ENCODE measurements around the gene FOXN4. TPM values are rescaled to one million over a fixed set of nuclear protein-coding genes. Genes with fewer than 3 reads are reported as not detected.

The FOXN4 gene
- total and polyA plus RNA-seq, 2 of the 13 experiments (the other 11 are each of a cell fraction or from before 2014, with no cell fraction given), result 0.11 TPM; not detected in 1

DNA sequence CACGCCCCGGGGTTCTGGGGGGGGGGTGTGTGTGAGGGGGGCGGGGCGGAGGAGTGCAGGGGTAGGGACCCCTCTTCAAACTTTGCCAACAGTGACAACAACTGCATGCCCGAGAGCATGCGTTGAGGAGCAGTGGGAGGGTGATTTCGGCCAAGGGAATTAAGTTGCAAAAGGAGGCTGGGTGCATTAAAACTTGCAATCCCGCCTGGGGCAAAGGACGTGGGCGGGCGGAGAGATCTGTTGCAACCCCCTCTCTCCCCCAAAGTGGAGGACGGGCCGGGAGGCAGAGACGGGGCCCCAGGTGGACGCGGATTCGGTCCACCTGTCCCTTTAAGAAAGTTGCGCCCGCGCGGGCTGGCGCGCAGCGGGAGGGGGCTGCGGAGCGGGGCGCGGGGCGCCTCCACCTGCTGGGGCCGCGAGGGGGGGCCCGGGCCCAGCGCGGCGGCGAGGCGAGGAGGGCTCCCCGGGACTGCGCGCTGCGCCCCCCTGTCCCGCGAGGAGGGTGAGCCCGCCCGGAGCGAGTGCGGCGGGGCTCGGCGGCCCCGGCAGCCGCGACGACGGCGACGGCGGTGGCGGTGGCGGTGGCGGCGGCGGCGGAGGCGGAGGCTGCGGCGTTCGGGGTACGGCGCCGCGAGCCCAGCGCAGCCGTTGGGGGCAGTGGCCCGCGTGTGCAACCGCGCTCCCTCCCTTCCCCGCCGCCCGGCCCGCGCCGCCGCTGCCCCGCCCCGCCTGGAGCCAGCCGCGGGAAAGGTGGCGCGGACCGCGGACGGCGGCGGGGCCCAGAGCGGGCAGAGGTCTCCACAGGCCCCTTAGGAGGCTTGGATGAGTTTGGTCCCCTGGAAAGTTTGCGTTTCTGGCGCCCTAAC lies 530 bp upstream of the FOXN4 start:
- CTCF ChIA-PET (ENCODE audit: low intra/inter-chr PET ratio, low total read pairs), result no interaction called here
- 2% methylated on average over 10 of the region's 99 CpGs for whole genome bisulfite sequencing (ENCODE audit: low lambda C conversion rate)
- no peak overlapping the region for H2AFZ ChIP-seq (ENCODE audit: low read length)
- H3K9ac ChIP-seq (ENCODE audit: insufficient read depth, low read depth, low read length), result no peak overlapping the region
- DNase-seq (ENCODE audit: low spot score) (no peak), FAIRE-seq (no peak), ATAC-seq (no peak; the same call in 2 of the 3 replicates)
- no TSS peak for BruUV-seq (replicated peaks)
- intact Hi-C loops (cut with micrococcal nuclease; ENCODE audit: unreplicated experiment), result no loop called here
- no peak for TF ChIP-seq AGO1 (IDR thresholded peaks at IDR 0.05; ENCODE audit: low read depth, low read length, poor library complexity, severe bottlenecking)
- TF ChIP-seq, protein P1, sequence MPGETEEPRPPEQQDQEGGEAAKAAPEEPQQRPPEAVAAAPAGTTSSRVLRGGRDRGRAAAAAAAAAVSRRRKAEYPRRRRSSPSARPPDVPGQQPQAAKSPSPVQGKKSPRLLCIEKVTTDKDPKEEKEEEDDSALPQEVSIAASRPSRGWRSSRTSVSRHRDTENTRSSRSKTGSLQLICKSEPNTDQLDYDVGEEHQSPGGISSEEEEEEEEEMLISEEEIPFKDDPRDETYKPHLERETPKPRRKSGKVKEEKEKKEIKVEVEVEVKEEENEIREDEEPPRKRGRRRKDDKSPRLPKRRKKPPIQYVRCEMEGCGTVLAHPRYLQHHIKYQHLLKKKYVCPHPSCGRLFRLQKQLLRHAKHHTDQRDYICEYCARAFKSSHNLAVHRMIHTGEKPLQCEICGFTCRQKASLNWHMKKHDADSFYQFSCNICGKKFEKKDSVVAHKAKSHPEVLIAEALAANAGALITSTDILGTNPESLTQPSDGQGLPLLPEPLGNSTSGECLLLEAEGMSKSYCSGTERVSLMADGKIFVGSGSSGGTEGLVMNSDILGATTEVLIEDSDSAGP (CRISPR knock-in tag; IDR thresholded peaks at IDR 0.05; ENCODE audit: borderline replicate concordance), result peak; percentile 95
- TF ChIP-seq MAX (IDR thresholded peaks at IDR 0.05), result peak; percentile 42; the same call in 1 of the 2 replicates
- peak; percentile 69 for TF ChIP-seq ZNF777 (CRISPR knock-in tag; IDR thresholded peaks at IDR 0.05)
- 0 out of 2 replicates have a peak, but pooled peaks have one; percentile 5 for TF ChIP-seq ZMYM4 (CRISPR knock-in tag; IDR thresholded peaks at IDR 0.05)
- no peak for TF ChIP-seq FOXM1 (CRISPR knock-in tag; IDR thresholded peaks at IDR 0.05)
- TF ChIP-seq HMG20A (CRISPR knock-in tag; IDR thresholded peaks at IDR 0.05; ENCODE audit: borderline replicate concordance), result no peak
- peaks cover 3 to 53% of the 10 kb centered on the region in 2 experiments for H3K27me3 ChIP-seq (ENCODE audit: control insufficient read depth in 1 of 2, insufficient read depth in 2 of 2, low read length in 2 of 2)
- H3K27ac ChIP-seq (ENCODE audit: extremely low read length, insufficient read depth, low read length), result no peak overlapping the region
- H4K20me1 ChIP-seq (ENCODE audit: insufficient read depth, low read length), result no peaks in the 10 kb centered on the region
- H3K79me2 ChIP-seq (ENCODE audit: insufficient read depth, low read length), result no peaks in the 10 kb centered on the region
- H3K4me1 ChIP-seq (ENCODE audit: insufficient read depth, low read length), result peaks cover 36% of the 10 kb centered on the region
- POLR2A ChIA-PET, result no interaction called here
- H3K9me3 ChIP-seq (ENCODE audit: low read length), result no peaks in the 10 kb centered on the region
- H3K36me3 ChIP-seq (replicated peaks in 1 of 2; ENCODE audit: control insufficient read depth in 1 of 2, insufficient read depth in 2 of 2, low read length in 2 of 2), result no peaks in the 10 kb centered on the region
- peak overlapping the region; percentile 81 for H3K4me2 ChIP-seq (ENCODE audit: low read depth, low read length)
- in situ Hi-C loops (cut with HindIII; ENCODE audit: extremely low pct_ligation_motif_present, low pct_unique_long_range_greater_than_20kb), result no loop called here
- H3K4me3 ChIP-seq (replicated peaks in 1 of 3; ENCODE audit: insufficient read depth in 1 of 3, low read depth in 2 of 3, low read length in 3 of 3), result peak overlapping the region; percentile 32 to 62 (median 35); a peak in 2 of 6 replicates
